Progenitor cell of endocrine pancreas (in vitro differentiated cells): ENCODE results near the gene PLCB2. TPM values are rescaled to one million over a fixed set of nuclear protein-coding genes. Genes with fewer than 3 reads are reported as not detected.

Experiments
- DNase-seq: peaks from one replicate; pipeline ENCODE4 v3.0.0; 2021; ENCODE audit warnings: low spot score; ENCODE audit not compliant: unreplicated experiment
- H3K27ac Mint-ChIP-seq: 2 replicates; pipeline ENCODE4 v1.8.0; 2021; ENCODE audit warnings: mild to moderate bottlenecking, moderate library complexity, mixed read lengths
- H3K27me3 Mint-ChIP-seq: 2 replicates; pipeline ENCODE4 v1.8.0; 2021; ENCODE audit warnings: mixed read lengths
- H3K36me3 Mint-ChIP-seq: 2 replicates; pipeline ENCODE4 v1.8.0; 2022; ENCODE audit warnings: mixed read lengths; ENCODE audit not compliant: insufficient read depth
- H3K4me1 Mint-ChIP-seq: 2 replicates; pipeline ENCODE4 v1.8.0; 2021; ENCODE audit warnings: low read depth, mixed read lengths
- H3K4me3 Mint-ChIP-seq: 2 replicates; pipeline ENCODE4 v1.8.0; 2021; ENCODE audit warnings: low read depth, mild to moderate bottlenecking, moderate library complexity, mixed read lengths
- H3K9me3 Mint-ChIP-seq: 2 replicates; pipeline ENCODE4 v1.8.0; 2021; ENCODE audit warnings: low read depth, mixed read lengths
- total RNA-seq: library from RNA; stranded (reverse); gene quantifications from 2 replicates; pipeline ENCODE4 v1.2.1, GENCODE V29; 2021
- TF ChIP-seq, protein P1 (sequence below): fragments of 200-600 bp; sonication (generic); IDR thresholded peaks from one replicate; pipeline ENCODE4 v1.5.0; 2021; ENCODE audit warnings: antibody characterized with exemption, mild to moderate bottlenecking; ENCODE audit not compliant: unreplicated experiment

The PLCB2 gene
- total RNA-seq, 1 donor from 2014 or later, result 2.5 TPM

GRCh38 chr15:40286061-40286532, 21.6 kb downstream of the PLCB2 start:
- H3K36me3 Mint-ChIP-seq, result no peaks in the 10 kb centered on the region
- no peak overlapping the region for H3K4me3 Mint-ChIP-seq
- TF ChIP-seq, protein P1, sequence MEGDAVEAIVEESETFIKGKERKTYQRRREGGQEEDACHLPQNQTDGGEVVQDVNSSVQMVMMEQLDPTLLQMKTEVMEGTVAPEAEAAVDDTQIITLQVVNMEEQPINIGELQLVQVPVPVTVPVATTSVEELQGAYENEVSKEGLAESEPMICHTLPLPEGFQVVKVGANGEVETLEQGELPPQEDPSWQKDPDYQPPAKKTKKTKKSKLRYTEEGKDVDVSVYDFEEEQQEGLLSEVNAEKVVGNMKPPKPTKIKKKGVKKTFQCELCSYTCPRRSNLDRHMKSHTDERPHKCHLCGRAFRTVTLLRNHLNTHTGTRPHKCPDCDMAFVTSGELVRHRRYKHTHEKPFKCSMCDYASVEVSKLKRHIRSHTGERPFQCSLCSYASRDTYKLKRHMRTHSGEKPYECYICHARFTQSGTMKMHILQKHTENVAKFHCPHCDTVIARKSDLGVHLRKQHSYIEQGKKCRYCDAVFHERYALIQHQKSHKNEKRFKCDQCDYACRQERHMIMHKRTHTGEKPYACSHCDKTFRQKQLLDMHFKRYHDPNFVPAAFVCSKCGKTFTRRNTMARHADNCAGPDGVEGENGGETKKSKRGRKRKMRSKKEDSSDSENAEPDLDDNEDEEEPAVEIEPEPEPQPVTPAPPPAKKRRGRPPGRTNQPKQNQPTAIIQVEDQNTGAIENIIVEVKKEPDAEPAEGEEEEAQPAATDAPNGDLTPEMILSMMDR, result no peak
- no peak overlapping the region for H3K27ac Mint-ChIP-seq
- no peaks in the 10 kb centered on the region for H3K9me3 Mint-ChIP-seq
- peaks cover 73% of the 10 kb centered on the region for H3K27me3 Mint-ChIP-seq
- DNase-seq, result no peak
- peaks cover 1% of the 10 kb centered on the region for H3K4me1 Mint-ChIP-seq

DNA sequence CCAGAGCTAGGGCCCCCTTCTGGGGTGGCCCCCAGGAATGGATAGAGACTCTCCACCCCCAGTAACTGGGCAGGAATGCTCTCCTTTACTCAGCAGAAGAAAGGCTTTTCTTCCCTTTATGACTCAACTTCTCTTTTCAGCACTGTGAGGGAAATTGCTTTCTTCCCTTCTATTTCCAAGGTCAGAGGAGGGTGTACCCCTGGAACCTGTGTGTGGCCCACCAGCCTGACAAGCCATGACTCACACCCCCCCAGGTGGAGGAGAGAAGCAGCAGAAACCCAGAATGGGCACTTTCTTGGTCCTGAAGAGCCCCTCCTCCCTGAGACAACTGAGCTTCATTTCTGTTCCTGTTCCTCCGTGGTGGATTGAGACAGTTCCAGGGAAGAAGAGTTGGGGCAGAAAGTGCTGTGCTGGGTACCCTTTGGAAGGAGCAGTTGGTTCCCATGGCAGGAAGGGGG, 22.2 kb downstream of the PLCB2 start:
- peaks cover 77% of the 10 kb centered on the region for H3K27me3 Mint-ChIP-seq

DNA sequence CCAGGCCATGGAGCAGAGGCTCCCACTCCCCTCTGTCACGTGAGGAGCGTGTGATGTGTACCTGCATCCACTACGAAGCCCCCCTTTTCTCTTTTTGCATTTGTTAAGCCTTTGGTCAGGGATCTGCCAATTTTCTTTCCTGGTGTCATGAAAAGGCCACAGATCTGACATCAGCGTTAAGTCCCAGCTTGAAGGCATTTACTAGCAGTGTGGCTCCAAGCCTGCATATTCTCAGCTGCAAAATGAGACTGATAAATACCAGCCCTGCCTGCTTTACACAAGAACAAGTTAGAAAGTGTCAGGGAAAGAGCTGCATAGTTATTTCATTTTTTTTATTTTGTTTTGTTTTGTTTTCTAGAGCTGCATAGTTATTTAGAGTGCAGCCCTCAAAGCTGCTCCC, 22.6 kb downstream of the PLCB2 start:
- no peak overlapping the region for H3K27ac Mint-ChIP-seq
- H3K27me3 Mint-ChIP-seq, result peaks cover 77% of the 10 kb centered on the region
- no peak overlapping the region for H3K4me3 Mint-ChIP-seq
- DNase-seq, result no peak
- no peaks in the 10 kb centered on the region for H3K36me3 Mint-ChIP-seq
- TF ChIP-seq, protein P1, result no peak
- H3K4me1 Mint-ChIP-seq, result no peaks in the 10 kb centered on the region
- H3K9me3 Mint-ChIP-seq, result no peaks in the 10 kb centered on the region

More for the DNA sequence above, 22.2 kb downstream of the PLCB2 start:
- H3K36me3 Mint-ChIP-seq, result no peaks in the 10 kb centered on the region
- peaks cover under 1% of the 10 kb centered on the region for H3K4me1 Mint-ChIP-seq
- no peaks in the 10 kb centered on the region for H3K9me3 Mint-ChIP-seq
- DNase-seq, result no peak
- TF ChIP-seq, protein P1, result no peak
- no peak overlapping the region for H3K27ac Mint-ChIP-seq
- no peak overlapping the region for H3K4me3 Mint-ChIP-seq

- Mint-ChIP-seq H3K27me3 (peaks cover 73% of the 10 kb centered on the region), H3K4me1 (peaks cover 6% of the 10 kb centered on the region), H3K27ac (no peak overlapping the region), H3K36me3 (no peaks in the 10 kb centered on the region), H3K4me3 (peak overlapping the region; percentile 44), H3K9me3 (no peaks in the 10 kb centered on the region)
- DNase-seq, result no peak
- TF ChIP-seq, protein P1, result no peak
Observed at GRCh38 chr15:40283615-40284300, 24.0 kb downstream of the PLCB2 start.

GRCh38 chr15:40282869-40283614, 24.7 kb downstream of the PLCB2 start, which contains the start of gene ANKRD63:
ANKRD63 (minus strand) TSS chr15:40283064; CDS start chr15:40282586, 478 bp downstream.
- no peaks in the 10 kb centered on the region for H3K9me3 Mint-ChIP-seq
- peak within 1 kb of the TSS; percentile 44 for H3K4me3 Mint-ChIP-seq
- H3K36me3 Mint-ChIP-seq, result no peaks in the 10 kb centered on the region
- DNase-seq, result no peak
- peaks cover 12% of the 10 kb centered on the region for H3K4me1 Mint-ChIP-seq
- H3K27ac Mint-ChIP-seq, result no peak within 1 kb of the TSS
- peaks cover 74% of the 10 kb centered on the region for H3K27me3 Mint-ChIP-seq
- TF ChIP-seq, protein P1, result no peak
